ENCODE measurements around the gene LGALS1. TPM values are rescaled to one million over a fixed set of nuclear protein-coding genes. Genes with fewer than 3 reads are reported as not detected.
A peak's percentile ranks its signal among the peaks of the same experiment; 100 is the strongest.

LGALS1 gene
- total RNA-seq, 2 experiments from 2014 or later: 85.1 to 93.7 TPM

GRCh38 chr22:37674248-37674647, 1.2 kb upstream of the LGALS1 start:
- Histone ChIP-seq H3K27me3 (ENCODE audit: control insufficient read depth in 1 of 2, insufficient read depth in 2 of 2, low read length in 2 of 2) (no peaks in the 10 kb centered on the region), H3K36me3 (ENCODE audit: insufficient read depth, low read length) (no peaks in the 10 kb centered on the region), H3K4me1 (ENCODE audit: insufficient read depth, low read length) (peaks cover 70% of the 10 kb centered on the region), H3K4me3 (ENCODE audit: low read length) (no peak overlapping the region), H3K27ac (ENCODE audit: low read depth in 1 of 2, low read length in 2 of 2) (peak overlapping the region in 1 of 2 donors; percentile 44), H3K9me3 (ENCODE audit: control insufficient read depth in 1 of 2, insufficient read depth in 1 of 2, low read length in 2 of 2) (peaks cover 0 to under 1% of the 10 kb centered on the region in 2 experiments)
- Mint-ChIP-seq H3K9me3 (no peaks in the 10 kb centered on the region), H3K36me3 (ENCODE audit: low read depth) (peaks cover 9% of the 10 kb centered on the region), H3K4me3 (peak overlapping the region; percentile 84), H3K27ac (peak overlapping the region; percentile 96), H3K4me1 (ENCODE audit: low read depth) (peaks cover 56% of the 10 kb centered on the region), H3K27me3 (no peaks in the 10 kb centered on the region)
- no peak for DNase-seq
- intact Hi-C loops (cut with DNase I, micrococcal nuclease): no loop called here
- no peak for TF ChIP-seq CTCF (IDR thresholded peaks at IDR 0.05)
- no peak for ATAC-seq (ENCODE audit: poor library complexity)
- CTCF ChIA-PET: interaction anchor here (1.0 to 12.8 kb wide), 3 partner anchors 13 to 33 kb away, joined by 3 to 171 read pairs (median 3); partner anchors contain the start of genes PDXP and SH3BP1
- POLR2A ChIA-PET: interaction anchor here (4.7 to 10.5 kb wide), 4 partner anchors 13 to 66 kb away, joined by 29 to 256 read pairs (median 40); partner anchors contain the start of genes GGA1 and PDXP

- Histone ChIP-seq H3K4me1 (ENCODE audit: insufficient read depth, low read length) (peaks cover 72% of the 10 kb centered on the region), H3K9me3 (ENCODE audit: control insufficient read depth in 1 of 2, insufficient read depth in 1 of 2, low read length in 2 of 2) (peaks cover 0 to 4% of the 10 kb centered on the region in 2 experiments), H3K36me3 (ENCODE audit: insufficient read depth, low read length) (peaks cover 5% of the 10 kb centered on the region), H3K27me3 (ENCODE audit: control insufficient read depth in 1 of 2, insufficient read depth in 2 of 2, low read length in 2 of 2) (no peaks in the 10 kb centered on the region), H3K27ac (ENCODE audit: low read depth in 1 of 2, low read length in 2 of 2) (peak overlapping the region; percentile 91 to 99), H3K4me3 (ENCODE audit: low read length) (peak overlapping the region; percentile 88)
- CTCF ChIA-PET: interaction anchor here (1.0 to 12.8 kb wide), 2 partner anchors 35 to 69 kb away, joined by 6 to 171 read pairs; partner anchors contain the start of gene SH3BP1
- Mint-ChIP-seq H3K9me3 (no peaks in the 10 kb centered on the region), H3K4me3 (peak overlapping the region; percentile 89), H3K36me3 (ENCODE audit: low read depth) (peaks cover 9% of the 10 kb centered on the region), H3K4me1 (ENCODE audit: low read depth) (peaks cover 57% of the 10 kb centered on the region), H3K27ac (peak overlapping the region; percentile 96), H3K27me3 (no peaks in the 10 kb centered on the region)
- intact Hi-C loops (cut with DNase I, micrococcal nuclease): no loop called here
- TF ChIP-seq CTCF (IDR thresholded peaks at IDR 0.05): no peak
- no peak for ATAC-seq (ENCODE audit: poor library complexity)
- DNase-seq: peak in 4 of 14 experiments; percentile 31 to 56 (median 46)
- POLR2A ChIA-PET: interaction anchor here (0.9 to 10.5 kb wide), 10 partner anchors 10 to 168 kb away, joined by 3 to 256 read pairs (median 29); partner anchors contain the start of genes ANKRD54, GGA1, NOL12 and PDXP
Measured at GRCh38 chr22:37675930-37676735, 697 bp downstream of the LGALS1 start.

- H3K27me3 Mint-ChIP-seq: no peaks in the 10 kb centered on the region
- no peaks in the 10 kb centered on the region for H3K9me3 Mint-ChIP-seq
- peak; percentile 90 to 97 (median 94) for DNase-seq
- peak overlapping the region; percentile 91 to 99 for H3K27ac ChIP-seq (ENCODE audit: low read depth in 1 of 2, low read length in 2 of 2)
- H3K36me3 Mint-ChIP-seq (ENCODE audit: low read depth): peaks cover 9% of the 10 kb centered on the region
- no peak for TF ChIP-seq CTCF (IDR thresholded peaks at IDR 0.05)
- ATAC-seq (ENCODE audit: poor library complexity): peak; percentile 83
- H3K4me1 Mint-ChIP-seq (ENCODE audit: low read depth): peaks cover 58% of the 10 kb centered on the region
- H3K4me3 Mint-ChIP-seq: peak overlapping the region; percentile 89
- H3K27ac Mint-ChIP-seq: peak overlapping the region; percentile 96
- peak overlapping the region; percentile 88 for H3K4me3 ChIP-seq (ENCODE audit: low read length)
- peaks cover 72% of the 10 kb centered on the region for H3K4me1 ChIP-seq (ENCODE audit: insufficient read depth, low read length)
- peaks cover 0 to 4% of the 10 kb centered on the region in 2 experiments for H3K9me3 ChIP-seq (ENCODE audit: control insufficient read depth in 1 of 2, insufficient read depth in 1 of 2, low read length in 2 of 2)
- intact Hi-C loops (cut with DNase I, micrococcal nuclease): loop anchor here (1.0 kb wide), 2 partner anchors 19 to 69 kb away; partner anchors contain the start of genes GGA1 (in 1 of the 2) and PDXP (in 1 of the 2)
- H3K36me3 ChIP-seq (ENCODE audit: insufficient read depth, low read length): peaks cover 5% of the 10 kb centered on the region
- H3K27me3 ChIP-seq (ENCODE audit: control insufficient read depth in 1 of 2, insufficient read depth in 2 of 2, low read length in 2 of 2): no peaks in the 10 kb centered on the region
- ChIA-PET POLR2A (interaction anchor here (0.7 to 10.5 kb wide), 14 partner anchors 9 to 376 kb away, joined by 3 to 256 read pairs (median 19); partner anchors contain the start of genes ANKRD54, GGA1, NOL12 and PDXP), CTCF (interaction anchor here (0.7 to 12.8 kb wide), 3 partner anchors 36 to 84 kb away, joined by 3 to 171 read pairs (median 5); partner anchors contain the start of gene SH3BP1)
Measured at GRCh38 chr22:37676736-37677492, 1.5 kb downstream of the LGALS1 start.

Measured in CD4-positive, alpha-beta T cell (primary cell).